Liver (tissue), 3 donors: Measurements from ENCODE around the gene IL1RAP.

Experiments
- CTCF ChIP-seq: fragments of 150-350 bp; IDR thresholded peaks from 2 replicates; pipeline ENCODE4 v1.5.1; 2017; ENCODE audit warnings: improper control_type of control experiment, low read depth, low read length; ENCODE audit not compliant: missing input control
- GABPA ChIP-seq, 2 donors: IDR thresholded peaks in 1 of 2; conservative IDR thresholded peaks in 1 of 2; 2 replicates each; pipeline ENCODE4 v1.6.1; 2016; ENCODE audit warnings: antibody characterized with exemption in 2 of 2, mild to moderate bottlenecking in 1 of 2, moderate library complexity in 1 of 2
- NR2F2 ChIP-seq: IDR thresholded peaks from 2 replicates; pipeline ENCODE4 v1.6.1; 2016; ENCODE audit warnings: antibody characterized with exemption
- RAD21 ChIP-seq, 2 donors: IDR thresholded peaks; 2 replicates each; pipeline ENCODE4 v1.6.1; 2016; ENCODE audit warnings: antibody characterized with exemption in 2 of 2, mild to moderate bottlenecking in 2 of 2
- SP1 ChIP-seq: IDR thresholded peaks from 2 replicates; pipeline ENCODE4 v1.6.1; 2018; ENCODE audit warnings: antibody characterized with exemption, mild to moderate bottlenecking
- ZBTB33 ChIP-seq: IDR thresholded peaks from 2 replicates; pipeline ENCODE4 v1.6.1; 2016; ENCODE audit warnings: antibody characterized with exemption
- donor health status: healthy.
- donor health status: healthy.

- TF ChIP-seq CTCF (no peak), SP1 (no peak), RAD21 (IDR thresholded peaks at IDR 0.05) (no peak), ZBTB33 (no peak), GABPA (IDR thresholded peaks at IDR 0.05 in 1 of 2, conservative IDR thresholded peaks at IDR 0.05 in 1 of 2) (no peak), NR2F2 (no peak)
These were observed 67.2 kb downstream of the IL1RAP start for GRCh38 chr3:190581041-190581541.
